GM19035 (cell line): ENCODE results near the gene SGO1.
"Not testable (repeated sequence)": the region's sequence is repeated elsewhere in the genome, so short reads cannot be mapped to it uniquely, and the experiment has no call there.

Source experiments
- ATAC-seq: cut with Tn5 transposase; IDR thresholded peaks from one replicate; pipeline ENCODE4 v1.9.1; 2021; ENCODE audit not compliant: unreplicated experiment

The SGO1 gene

DNA sequence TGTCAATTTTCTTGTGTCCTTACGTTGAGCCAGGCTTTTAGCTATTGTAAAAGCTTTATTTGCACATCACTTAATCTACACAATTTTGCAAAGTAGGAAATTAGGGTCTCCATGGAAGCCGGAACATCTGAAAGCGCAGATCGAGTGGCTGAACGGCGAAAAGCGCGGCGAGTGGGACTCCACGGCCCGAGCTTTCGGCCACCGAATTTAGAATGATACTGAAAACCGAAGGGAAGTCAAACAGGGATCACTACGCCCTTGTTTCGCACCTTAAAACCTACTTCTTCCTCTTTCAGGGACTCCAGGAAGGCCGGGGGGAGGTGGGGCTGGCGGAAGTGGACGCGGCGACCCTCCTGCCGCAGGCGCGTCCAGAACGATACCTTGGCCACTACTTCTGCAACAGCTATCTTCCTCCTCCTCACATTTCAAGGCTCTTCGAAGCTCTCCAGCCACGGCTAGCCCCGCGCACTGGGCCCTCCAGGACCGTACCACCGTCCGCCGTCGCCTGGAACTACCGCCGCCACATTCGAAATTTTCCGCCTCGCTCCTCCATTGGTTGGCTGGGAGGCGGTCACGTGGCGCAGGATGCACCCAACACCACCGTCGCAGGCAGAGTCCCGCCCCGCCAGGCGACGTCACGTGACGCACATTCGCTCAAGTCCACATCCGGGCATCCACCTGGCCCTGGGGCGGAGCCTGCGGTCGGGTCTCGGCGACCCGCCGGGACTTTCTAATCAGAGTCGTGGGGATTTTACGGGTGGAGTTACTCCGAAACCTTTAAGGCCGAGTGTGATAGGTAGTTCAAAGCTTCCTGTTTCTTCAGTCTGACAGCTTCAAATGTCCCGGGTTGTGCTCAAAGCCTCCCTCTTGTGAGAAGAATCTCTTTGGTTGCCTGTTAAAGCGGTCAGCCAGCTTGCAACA lies at the start of gene SGO1:
SGO1 (minus strand) TSS at position 528 of the 921 bp plus-strand sequence. CDS start 2,179 bp downstream, outside the sequence.
- peak; percentile 96 for ATAC-seq

DNA sequence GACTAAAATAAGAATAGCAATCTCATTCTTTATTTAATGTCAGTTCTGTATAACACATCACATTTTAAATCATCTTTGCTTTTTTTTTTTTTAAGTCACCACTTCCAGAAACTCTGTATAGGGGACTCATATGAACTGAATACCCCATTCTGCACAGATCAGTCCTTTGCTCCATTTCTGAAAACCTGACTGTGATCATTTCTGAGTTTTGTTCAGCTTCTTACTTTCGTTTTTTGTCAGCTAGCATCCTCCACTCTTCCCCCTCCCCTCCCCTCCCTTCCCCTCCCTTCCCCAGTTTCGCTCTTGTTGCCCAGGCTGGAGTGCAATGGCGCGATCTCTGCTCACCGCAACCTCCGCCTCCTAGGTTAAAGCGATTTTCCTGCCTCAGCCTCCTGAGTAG lies 49.8 kb upstream of the SGO1 start:
- ATAC-seq, result no peak

DNA sequence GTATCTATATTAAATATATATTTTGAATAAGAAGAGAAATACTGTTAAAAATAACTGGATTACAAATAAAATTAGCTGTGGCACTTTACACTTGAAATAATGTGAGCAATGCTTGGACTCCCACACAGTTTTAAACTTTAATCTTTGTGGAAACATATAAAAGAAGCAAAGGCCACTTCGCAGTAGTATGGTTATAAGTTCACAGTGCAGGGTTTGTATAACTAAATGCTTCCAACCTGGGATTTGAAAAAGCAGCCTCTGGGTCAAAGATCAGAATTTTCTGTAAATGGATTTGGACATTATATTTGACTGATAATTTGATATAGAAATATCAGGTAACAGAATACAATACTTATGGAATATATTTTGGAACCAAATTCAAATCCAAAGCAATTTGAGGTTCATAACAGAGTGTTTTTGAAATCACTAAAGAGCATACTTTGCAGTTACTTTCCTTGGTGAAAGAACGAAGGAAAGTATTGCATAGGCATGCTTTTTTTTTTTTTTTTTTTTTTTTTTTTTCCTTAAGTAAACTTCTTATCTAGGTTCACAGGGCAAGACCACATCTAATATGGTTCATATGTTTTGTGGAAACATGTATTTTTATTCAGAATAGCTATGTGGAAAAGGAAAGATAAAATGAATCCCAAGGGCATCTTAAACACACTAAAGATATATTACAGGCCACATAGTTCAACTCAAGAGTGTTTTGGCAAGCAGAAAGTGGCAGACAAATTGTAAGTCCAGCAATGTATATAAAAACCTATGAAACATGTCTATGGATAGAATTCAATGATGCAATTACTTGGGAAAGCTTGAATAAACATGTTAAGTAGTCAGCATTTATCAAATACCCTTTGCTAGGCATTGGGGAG lies 47.1 kb upstream of the SGO1 start:
- no peak for ATAC-seq

DNA sequence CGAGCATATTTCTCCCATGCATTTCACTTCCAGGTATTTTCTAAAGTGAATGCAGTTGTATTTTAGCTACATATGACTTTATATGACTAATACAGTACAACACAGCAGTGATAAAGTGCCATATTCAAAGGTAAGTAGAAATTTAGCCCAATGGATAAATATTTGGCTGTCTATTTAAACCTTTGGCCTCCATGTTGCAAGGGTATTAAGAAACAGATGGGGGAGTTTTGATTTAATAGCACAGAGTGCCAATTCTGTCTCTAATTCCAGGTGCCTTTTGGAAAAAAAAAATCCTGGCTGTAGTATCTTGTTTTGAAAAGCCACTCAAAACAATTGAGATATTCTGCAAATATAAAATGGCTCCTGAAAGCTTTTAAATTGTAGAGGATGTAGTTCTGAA lies 44.9 kb upstream of the SGO1 start:
- no peak for ATAC-seq

DNA sequence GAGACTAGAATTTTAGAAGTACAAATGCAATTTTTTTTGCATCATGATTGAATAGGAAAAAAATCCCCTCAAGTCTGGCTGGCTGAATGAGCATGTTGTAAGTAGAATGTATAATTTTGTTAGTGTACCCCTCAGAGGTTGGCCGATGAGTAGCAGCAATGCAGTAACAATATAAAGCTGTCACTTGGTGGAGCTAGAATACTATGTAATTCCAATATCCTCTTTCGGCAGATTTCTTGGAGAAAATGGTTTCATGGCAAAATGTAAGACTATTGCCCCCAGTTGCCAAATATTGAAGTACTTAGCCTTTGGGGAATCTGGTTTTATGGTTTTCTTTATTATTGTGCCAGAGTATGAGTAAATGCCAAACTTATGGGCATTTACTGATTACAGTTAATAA lies 39.8 kb upstream of the SGO1 start:
- ATAC-seq, result no peak

DNA sequence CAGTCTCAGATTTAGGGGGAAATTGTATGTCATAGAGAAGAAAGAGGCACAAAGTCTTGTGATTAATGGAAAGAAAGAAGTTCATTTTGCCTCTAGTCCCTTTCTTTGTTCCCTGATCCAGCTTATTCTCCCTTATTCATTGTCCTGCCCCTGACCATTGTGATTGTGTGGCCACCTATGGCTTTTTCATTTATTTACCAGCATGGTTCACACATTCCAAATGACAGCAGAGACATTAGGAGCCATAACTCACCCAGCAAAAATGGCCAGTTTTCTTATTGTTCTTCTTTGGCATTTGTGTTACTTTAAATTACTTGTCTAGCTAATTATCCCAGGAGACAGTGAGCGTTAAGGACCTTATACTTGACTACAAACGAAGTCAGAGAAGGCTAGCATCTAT lies 36.3 kb upstream of the SGO1 start:
- ATAC-seq, result no peak

DNA sequence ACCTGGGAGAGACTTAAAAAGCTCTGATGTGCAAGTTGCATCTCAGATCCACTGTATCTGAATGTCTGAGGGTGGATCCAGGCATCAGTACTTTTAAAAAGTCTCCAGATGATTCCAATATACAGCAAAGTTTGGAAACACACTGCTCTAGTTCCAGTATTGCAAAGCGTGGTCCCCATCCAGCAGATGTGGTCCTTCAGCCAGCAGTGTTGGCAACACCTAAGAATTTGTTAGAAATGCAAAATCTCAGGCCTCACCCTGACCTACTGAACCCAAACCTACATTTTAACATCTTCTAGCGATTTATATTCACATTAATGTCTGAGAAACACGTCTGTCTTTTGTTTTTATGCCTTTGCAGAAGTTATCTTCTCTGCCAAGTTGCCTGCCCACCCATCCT lies 32.2 kb upstream of the SGO1 start:
- no peak for ATAC-seq

DNA sequence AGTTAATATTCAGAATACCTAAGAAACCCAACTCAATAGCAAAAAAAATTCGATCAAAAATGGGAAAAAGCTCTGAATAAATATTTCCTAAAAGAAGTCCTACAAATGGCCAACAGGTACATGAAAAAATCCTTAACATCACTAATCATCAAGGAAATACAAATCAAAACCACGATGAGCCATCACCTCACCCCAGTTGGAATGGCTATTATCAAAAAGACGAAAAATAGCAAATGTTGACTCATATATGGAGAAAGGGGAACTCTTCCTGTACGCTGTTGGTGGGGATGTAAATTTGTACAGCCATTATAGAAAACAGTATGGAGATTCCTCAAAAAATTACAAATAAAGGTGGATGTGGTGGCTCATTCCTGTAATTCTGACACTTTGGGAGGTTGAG lies 29.6 kb upstream of the SGO1 start:
- ATAC-seq, result no peak

DNA sequence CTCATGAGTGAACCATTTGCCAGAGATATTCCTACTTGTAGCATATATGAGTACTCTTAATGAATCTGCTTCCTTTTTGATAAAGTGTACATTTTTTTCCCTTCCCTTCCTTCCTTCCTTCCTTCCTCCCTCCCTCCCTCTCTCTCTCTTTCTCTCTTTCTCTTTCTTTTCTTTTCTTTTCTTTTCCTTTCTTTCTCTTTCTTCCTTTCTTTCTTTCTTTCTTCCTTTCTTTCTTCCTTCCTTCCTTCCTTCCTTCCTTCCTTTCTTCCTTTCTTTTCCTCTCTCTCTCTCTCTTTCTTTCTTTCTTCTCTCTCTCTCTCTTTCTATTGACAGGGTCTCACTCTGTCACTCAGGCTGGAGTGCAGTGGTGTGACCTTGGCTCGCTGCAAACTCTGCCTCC lies 27.5 kb upstream of the SGO1 start:
- ATAC-seq, result not testable (repeated sequence)

DNA sequence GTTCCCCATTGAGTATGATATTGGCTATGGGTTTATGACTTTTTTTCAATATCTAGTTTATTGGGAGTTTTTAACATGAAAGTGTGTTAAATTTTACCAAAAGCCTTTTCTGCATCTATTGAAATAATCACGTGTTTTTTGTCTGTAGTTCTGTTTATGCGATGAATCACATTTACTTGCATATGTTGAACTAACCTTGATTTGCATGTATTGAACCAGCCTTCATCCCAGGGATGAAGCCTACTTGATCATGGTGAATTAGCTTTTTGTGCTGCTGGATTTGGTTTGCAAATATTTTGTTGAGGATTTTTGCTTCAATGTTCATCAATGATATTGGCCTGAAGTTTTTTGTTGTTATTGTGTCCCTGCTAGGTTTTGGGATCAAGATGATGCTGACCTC lies 21.9 kb upstream of the SGO1 start:
- ATAC-seq, result not testable (repeated sequence)

DNA sequence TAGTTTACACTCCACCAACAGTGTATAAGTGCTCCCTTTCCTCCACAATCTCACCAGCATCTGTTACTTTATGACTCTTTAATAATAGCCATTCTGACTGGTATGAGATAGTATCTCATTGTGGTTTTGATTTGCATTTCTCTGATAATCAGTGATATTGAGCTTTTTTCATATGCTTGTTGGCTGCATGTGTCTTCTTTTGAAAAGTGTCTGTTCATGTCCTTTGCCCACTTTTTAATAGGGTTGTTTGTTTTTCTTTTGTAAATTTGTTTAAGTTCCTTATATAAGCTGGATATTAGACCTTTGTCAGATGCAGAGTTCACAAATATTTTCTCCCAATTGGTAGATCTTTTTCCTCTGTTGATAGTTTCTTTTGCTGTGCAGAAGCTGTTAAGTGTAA lies 19.9 kb upstream of the SGO1 start:
- ATAC-seq, result not testable (repeated sequence)

DNA sequence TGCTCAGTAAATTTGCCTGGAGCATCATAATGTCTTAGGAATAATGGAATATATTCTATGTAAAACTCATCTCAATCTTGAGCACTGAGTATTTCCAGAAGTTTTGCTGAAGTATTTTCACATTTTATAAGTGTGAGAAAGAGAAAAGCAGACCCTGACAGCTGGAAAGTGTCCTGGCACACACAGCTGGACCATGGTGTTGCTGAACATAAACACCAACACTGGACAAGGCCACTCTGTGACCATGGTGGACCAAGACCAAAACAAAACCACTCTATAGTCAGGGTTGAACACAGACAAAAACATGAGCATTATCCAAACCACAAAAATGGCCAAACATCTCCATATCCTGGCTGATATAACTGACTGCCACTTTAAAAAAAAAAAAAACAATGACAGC lies 15.1 kb upstream of the SGO1 start:
- ATAC-seq, result no peak

DNA sequence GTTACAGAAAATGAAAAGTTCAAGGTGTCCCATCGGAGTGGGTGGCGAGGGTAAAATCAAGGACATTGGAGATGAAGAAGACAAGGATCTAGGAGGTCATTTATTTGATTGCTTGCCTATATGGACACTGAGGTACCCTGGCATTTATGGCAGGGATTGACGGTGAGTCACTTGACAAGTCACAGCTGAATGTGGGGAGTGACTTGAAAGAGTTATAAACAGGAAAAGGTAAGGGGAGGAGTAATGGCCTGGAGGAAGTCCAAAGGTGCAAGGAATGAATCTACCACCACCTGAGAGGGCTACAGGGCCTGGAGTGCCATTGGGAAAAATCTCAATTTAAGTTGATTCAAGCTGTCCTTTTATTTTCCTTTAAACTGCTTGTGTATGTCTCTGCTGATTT lies 11.8 kb upstream of the SGO1 start:
- ATAC-seq, result no peak

DNA sequence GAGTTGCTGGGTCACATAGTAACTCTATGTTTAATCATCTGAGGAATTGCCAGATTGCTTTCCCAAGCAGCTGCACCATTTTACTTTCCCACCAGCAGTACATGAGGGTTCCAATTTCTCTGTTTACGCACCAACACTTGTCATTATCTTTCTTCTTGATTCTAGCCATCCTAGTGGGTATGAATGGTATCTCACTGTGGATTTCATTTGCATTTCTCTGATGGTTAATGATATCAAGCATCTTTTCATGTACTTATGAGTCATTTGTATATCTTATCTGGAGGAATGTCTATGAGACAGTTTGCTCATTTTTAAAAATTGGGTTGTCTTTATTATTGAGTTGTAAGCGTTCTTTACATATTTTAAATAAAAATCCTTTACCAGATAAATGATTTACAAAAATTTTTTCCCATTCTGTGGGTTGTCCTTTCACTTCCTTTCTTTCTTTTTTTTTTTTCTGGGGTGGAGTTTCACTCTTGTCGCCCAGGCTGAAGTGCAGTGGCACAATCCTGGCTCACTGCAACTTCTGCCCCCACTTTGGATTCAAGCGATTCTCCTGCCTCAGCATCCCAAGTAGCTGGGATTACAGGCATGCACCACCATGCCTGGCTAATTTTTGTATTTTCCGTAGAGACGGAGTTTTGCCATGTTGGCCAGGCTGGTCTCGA lies 8.9 kb upstream of the SGO1 start:
- no peak for ATAC-seq

DNA sequence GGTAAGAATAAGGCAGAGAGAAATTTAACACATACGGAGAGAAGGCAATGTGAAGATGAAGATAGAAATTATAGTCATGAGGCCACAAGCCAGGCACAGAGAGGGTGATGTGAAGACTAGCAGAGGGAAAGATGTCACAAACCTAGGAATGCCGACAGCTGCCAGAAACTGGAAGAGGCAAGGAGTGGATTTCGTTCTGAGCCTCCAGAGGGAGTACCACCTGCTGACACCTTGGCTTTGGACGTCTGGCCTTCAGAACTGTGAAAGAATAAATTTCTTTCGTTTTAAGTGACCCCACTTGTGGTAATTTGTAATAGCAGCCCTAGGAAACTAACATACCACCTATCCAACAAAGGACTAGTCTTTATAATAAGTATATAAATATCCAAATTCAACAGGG lies 5.0 kb upstream of the SGO1 start:
- no peak for ATAC-seq

DNA sequence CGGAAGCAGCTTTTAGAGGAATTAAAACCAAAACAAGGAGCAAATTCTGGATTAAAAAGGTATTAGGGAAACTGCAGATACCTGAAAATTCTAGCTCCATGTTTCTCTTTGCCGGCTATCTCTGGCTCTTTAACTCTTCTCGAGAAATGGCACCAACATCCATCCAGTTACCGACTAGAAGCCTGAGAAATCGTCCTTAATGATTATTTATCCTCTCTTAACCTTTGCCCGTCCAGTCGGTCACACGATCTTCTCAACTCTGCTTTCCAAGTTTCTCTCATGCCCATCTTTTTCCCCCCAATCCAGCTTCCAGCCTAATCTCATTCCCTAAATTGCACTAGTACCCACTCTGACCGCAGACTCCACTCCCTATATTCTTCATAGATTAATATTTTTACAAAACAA lies 596 bp upstream of the SGO1 start:
- ATAC-seq, result peak; percentile 6

DNA sequence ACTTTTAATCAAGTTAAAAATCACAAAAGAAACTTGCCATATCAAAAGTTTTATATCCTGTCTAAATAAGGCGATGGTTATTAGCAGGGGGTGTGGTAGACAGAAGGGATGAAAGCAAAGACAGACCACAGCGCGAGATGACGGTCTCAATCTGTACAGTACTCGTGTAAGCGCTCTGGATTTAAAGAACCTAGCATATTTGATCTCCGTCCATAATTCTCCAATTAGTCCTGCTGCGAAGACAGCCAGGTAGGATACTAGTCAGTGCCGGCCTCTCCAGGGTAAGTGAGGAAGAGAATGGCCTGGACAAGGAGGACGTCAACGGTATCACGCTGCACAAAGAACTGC lies 701 bp downstream of the SGO1 start:
- ATAC-seq, result peak; percentile 9

DNA sequence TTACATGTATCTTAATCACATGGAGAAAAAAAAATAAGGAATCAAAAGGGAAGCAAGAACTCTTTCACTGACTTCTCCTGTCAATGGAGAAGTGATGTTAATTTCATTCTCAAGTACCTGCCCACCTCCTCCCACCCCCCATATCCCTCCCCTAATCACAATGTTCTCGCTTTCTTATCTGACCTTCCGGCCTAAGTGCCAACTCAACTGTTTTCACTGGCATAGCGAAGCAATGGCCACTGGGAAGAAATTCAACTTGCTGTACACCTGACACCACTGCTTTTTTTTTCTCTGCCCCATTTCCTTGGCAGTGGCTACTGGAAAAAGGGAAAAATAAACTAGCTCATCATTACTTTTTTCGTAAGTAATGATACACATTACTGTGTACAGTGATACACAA lies 3.8 kb downstream of the SGO1 start:
- ATAC-seq, result no peak

DNA sequence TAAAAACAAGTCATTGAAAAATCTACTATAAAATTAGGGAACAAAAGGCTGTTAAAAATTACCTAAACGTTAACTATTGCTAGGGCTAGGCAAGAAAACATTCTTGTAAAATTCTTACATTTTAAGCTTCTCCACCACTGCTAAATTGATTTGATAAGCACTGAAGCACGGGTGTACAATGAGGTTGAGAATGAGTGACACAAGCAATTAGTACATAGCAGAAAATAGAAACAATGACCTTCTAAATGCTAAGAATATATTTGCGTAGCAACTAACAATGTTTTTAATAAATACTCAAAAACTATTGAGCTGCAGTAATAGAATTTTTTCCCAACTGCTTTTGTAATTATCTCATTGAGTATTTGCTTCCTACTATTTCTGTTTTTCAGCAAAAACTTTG lies 4.7 kb downstream of the SGO1 start:
- ATAC-seq, result no peak

DNA sequence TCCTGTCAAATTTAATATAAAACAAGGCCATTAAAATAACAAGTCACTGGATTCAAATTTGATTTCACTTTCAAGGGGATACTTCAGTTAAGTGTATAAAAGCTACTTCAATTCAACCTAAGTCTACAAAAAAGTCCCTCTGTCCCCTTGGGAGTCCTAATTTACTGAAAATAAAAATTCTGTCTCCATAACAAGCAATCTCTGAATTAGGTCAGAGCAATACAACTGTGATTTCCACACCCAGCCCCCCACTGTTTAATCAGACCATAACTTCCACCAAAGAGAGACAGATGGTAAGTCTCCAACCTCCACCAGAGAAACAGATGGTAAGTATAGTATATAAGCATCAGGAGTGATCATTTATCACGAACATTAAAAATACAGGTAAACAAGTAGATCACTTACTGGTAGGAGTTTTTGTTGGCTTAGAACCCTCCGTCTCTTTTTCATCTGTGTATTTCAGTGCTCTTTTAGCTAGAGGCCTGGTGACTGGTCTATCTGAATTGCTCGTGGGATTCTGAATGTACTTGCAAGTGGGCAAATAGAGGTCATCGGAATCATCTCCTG lies 12.1 kb downstream of the SGO1 start:
- no peak for ATAC-seq

DNA sequence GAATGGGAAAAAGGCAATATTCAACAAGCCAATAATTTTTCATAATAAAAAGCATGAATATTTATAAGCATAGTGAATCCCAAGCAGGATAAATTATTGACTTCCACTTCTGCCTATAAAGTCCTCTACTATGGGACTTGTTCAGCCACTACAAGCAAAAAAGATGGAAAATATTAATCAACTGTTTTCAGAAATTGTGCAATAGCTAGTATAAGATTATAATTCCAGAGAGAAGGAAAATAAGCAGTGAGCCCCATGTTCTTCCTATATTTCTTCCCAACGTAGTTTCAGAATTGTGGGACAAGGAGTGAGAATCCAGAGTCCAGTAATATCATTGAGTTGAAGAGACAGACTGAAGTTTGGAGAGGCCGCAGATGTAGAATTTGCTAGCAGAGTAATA lies 24.3 kb downstream of the SGO1 start:
- no peak for ATAC-seq
